Keratinocyte (primary cell): Measurements from ENCODE around the gene DHFR2. TPM values are rescaled to one million over a fixed set of nuclear protein-coding genes. Genes with fewer than 3 reads are reported as not detected.

Source experiments
- DNase-seq: peaks from one replicate; pipeline ENCODE4 v3.0.0-alpha.2; 2011; ENCODE audit warnings: low read depth, missing footprints, low spot score
- FAIRE-seq: peaks from 2 replicates; lab custom pipeline; 2011; peaks lifted over from hg19 to GRCh38; lab: Jason Lieb, UNC
- H2AFZ ChIP-seq: 2 replicates; pipeline ENCODE4 v1.6.0; 2012; ENCODE audit warnings: low read length, control low read depth, inconsistent platforms; ENCODE audit not compliant: control insufficient read depth
- H3K27ac ChIP-seq: 2 replicates; pipeline ENCODE4 v1.5.1; 2011; ENCODE audit warnings: low read length; ENCODE audit not compliant: control insufficient read depth, insufficient read depth
- H3K27me3 ChIP-seq: 3 replicates; pipeline ENCODE4 v1.6.0; 2011; ENCODE audit warnings: low read length; ENCODE audit not compliant: control insufficient read depth, insufficient read depth; ENCODE audit errors: extremely low read depth
- H3K36me3 ChIP-seq, 2 experiments: 2 replicates in 1 of 2; 3 replicates in 1 of 2; pipeline ENCODE4 v1.5.1; 2011; ENCODE audit warnings: low read length in 2 of 2, mild to moderate bottlenecking in 1 of 2; ENCODE audit not compliant: control insufficient read depth in 2 of 2, insufficient read depth in 2 of 2; ENCODE audit errors: extremely low read depth in 1 of 2
- H3K4me1 ChIP-seq: 3 replicates; pipeline ENCODE4 v1.5.1; 2011; ENCODE audit warnings: low read length; ENCODE audit not compliant: control insufficient read depth, insufficient read depth; ENCODE audit errors: extremely low read depth
- H3K4me2 ChIP-seq: 3 replicates; pipeline ENCODE4 v1.6.0; 2011; ENCODE audit warnings: low read depth, low read length; ENCODE audit not compliant: control insufficient read depth, insufficient read depth; ENCODE audit errors: extremely low read depth
- H3K4me3 ChIP-seq, 3 experiments: fragments of 200-600 bp in 1 of 3; sonication (generic) in 1 of 3; 2 replicates in 2 of 3; 3 replicates in 1 of 3; pipeline ENCODE4 v1.5.1; 2011 to 2016; ENCODE audit warnings: low read length in 3 of 3, mild to moderate bottlenecking in 3 of 3, control low read depth in 2 of 3, inconsistent platforms in 1 of 3, low read depth in 1 of 3, mixed read lengths in 1 of 3, mixed run types in 1 of 3, moderate library complexity in 1 of 3; ENCODE audit not compliant: control insufficient read depth in 2 of 3, insufficient read depth in 2 of 3; ENCODE audit errors: extremely low read depth in 1 of 3
- H3K79me2 ChIP-seq: 2 replicates; pipeline ENCODE4 v1.6.0; 2012; ENCODE audit warnings: low read length; ENCODE audit not compliant: control insufficient read depth, insufficient read depth
- H3K9ac ChIP-seq: 3 replicates; pipeline ENCODE4 v1.6.0; 2011; ENCODE audit warnings: low read length; ENCODE audit not compliant: control insufficient read depth, insufficient read depth; ENCODE audit errors: extremely low read depth
- H3K9me1 ChIP-seq: 3 replicates; pipeline ENCODE4 v1.6.0; 2011; ENCODE audit warnings: low read length; ENCODE audit not compliant: control insufficient read depth, insufficient read depth; ENCODE audit errors: extremely low read depth
- H3K9me3 ChIP-seq: 2 replicates; pipeline ENCODE4 v1.5.1; 2012; ENCODE audit warnings: low read depth, low read length; ENCODE audit not compliant: control insufficient read depth
- H4K20me1 ChIP-seq: 3 replicates; pipeline ENCODE4 v1.6.0; 2011; ENCODE audit warnings: low read length; ENCODE audit not compliant: control insufficient read depth, insufficient read depth; ENCODE audit errors: extremely low read depth
- CTCF ChIP-seq, 3 experiments: IDR thresholded peaks in 1 of 3; conservative IDR thresholded peaks in 1 of 3; optimal IDR thresholded peaks in 1 of 3; 2 replicates in 2 of 3; 3 replicates in 1 of 3; pipeline versions ENCODE3 to v1.5.1; 2011; ENCODE audit warnings: low read length in 3 of 3, mild to moderate bottlenecking in 3 of 3, moderate library complexity in 2 of 3, control low read depth in 1 of 3, inconsistent platforms in 1 of 3; ENCODE audit not compliant: insufficient read depth in 2 of 3; ENCODE audit errors: extremely low read depth in 1 of 3
- EZH2 ChIP-seq: IDR thresholded peaks from one replicate; pipeline ENCODE4 v1.6.1; 2012; ENCODE audit warnings: inconsistent platforms, mild to moderate bottlenecking, low read length, moderate library complexity
- dilution Hi-C: fragments of 300-500 bp; cut with MboI; formaldehyde crosslinking; loops from one replicate; pipeline ENCODE4 v1.7.0; 2020; ENCODE audit warnings: low sequenced_read_pairs; ENCODE audit not compliant: extremely low pct_ligation_motif_present
- polyA plus RNA-seq, 5 experiments: library from polyadenylated mRNA; depleted of rRNA in 3 of 5; stranded (reverse) in 3 of 5; stranded (forward) in 1 of 5; unstranded in 1 of 5; fragments of >200 nt; gene quantifications; 1 replicate in 1 of 5; 2 replicates in 3 of 5; 3 replicates in 1 of 5; pipeline versions ENCODE4 v1.2.1 to v1.2.3, GENCODE V29; 2011 to 2012; ENCODE audit warnings: missing spikeins in 2 of 5, low read depth in 1 of 5, low replicate concordance in 1 of 5

The DHFR2 gene
- polyA plus RNA-seq, 1 donor (not counting 4 experiments of a cell fraction or from before 2014, with no cell fraction given): 3.6 TPM

- dilution Hi-C loops: no loop called here
- H3K27ac ChIP-seq: no peak overlapping the region
- H3K27me3 ChIP-seq: no peaks in the 10 kb centered on the region
Measured at GRCh38 chr3:94012185-94012584, 50.5 kb downstream of the DHFR2 start.

GRCh38 chr3:94011233-94011711 is 51.4 kb downstream of the DHFR2 start:
- Histone ChIP-seq H3K9ac (no peak overlapping the region), H3K27me3 (no peaks in the 10 kb centered on the region), H3K27ac (no peak overlapping the region), H3K9me3 (no peaks in the 10 kb centered on the region), H3K9me1 (no peaks in the 10 kb centered on the region), H3K4me1 (no peaks in the 10 kb centered on the region), H3K79me2 (no peaks in the 10 kb centered on the region), H3K4me3 (no peak overlapping the region), H3K36me3 (peaks cover 0 to 1% of the 10 kb centered on the region in 2 experiments), H2AFZ (no peak overlapping the region), H3K4me2 (no peak overlapping the region), H4K20me1 (no peaks in the 10 kb centered on the region)
- dilution Hi-C loops: no loop called here
- TF ChIP-seq CTCF (optimal IDR thresholded peaks at IDR 0.05 in 1 of 3, IDR thresholded peaks at IDR 0.05 in 1 of 3, conservative IDR thresholded peaks at IDR 0.05 in 1 of 3; ENCODE audit: extremely low read depth in 1 of 3, insufficient read depth in 2 of 3, low read length in 3 of 3): no peak
- TF ChIP-seq EZH2: no peak
- DNase-seq (no peak), FAIRE-seq (no peak)

More at GRCh38 chr3:94012185-94012584, 50.5 kb downstream of the DHFR2 start:
- Histone ChIP-seq H3K4me2 (no peak overlapping the region), H3K9ac (no peak overlapping the region), H3K9me1 (no peaks in the 10 kb centered on the region), H3K36me3 (no peaks in the 10 kb centered on the region), H2AFZ (no peak overlapping the region), H3K4me3 (no peak overlapping the region), H3K4me1 (no peaks in the 10 kb centered on the region), H3K9me3 (no peaks in the 10 kb centered on the region), H3K79me2 (no peaks in the 10 kb centered on the region), H4K20me1 (no peaks in the 10 kb centered on the region)
- no peak for TF ChIP-seq CTCF (optimal IDR thresholded peaks at IDR 0.05 in 1 of 3, IDR thresholded peaks at IDR 0.05 in 1 of 3, conservative IDR thresholded peaks at IDR 0.05 in 1 of 3; ENCODE audit: extremely low read depth in 1 of 3, insufficient read depth in 2 of 3, low read length in 3 of 3)
- TF ChIP-seq EZH2: no peak
- FAIRE-seq (peak; percentile 13), DNase-seq (no peak)
